ENCODE measurements around the gene TPX2.

The TPX2 gene

GRCh38 chr20:31718952-31719643 lies 20.0 kb upstream of the TPX2 start:
- TF ChIP-seq, protein P1, sequence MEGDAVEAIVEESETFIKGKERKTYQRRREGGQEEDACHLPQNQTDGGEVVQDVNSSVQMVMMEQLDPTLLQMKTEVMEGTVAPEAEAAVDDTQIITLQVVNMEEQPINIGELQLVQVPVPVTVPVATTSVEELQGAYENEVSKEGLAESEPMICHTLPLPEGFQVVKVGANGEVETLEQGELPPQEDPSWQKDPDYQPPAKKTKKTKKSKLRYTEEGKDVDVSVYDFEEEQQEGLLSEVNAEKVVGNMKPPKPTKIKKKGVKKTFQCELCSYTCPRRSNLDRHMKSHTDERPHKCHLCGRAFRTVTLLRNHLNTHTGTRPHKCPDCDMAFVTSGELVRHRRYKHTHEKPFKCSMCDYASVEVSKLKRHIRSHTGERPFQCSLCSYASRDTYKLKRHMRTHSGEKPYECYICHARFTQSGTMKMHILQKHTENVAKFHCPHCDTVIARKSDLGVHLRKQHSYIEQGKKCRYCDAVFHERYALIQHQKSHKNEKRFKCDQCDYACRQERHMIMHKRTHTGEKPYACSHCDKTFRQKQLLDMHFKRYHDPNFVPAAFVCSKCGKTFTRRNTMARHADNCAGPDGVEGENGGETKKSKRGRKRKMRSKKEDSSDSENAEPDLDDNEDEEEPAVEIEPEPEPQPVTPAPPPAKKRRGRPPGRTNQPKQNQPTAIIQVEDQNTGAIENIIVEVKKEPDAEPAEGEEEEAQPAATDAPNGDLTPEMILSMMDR (IDR thresholded peaks at IDR 0.05; ENCODE audit: low read depth, low read length): no peak
- H3K4me3 ChIP-seq (ENCODE audit: low read depth, low read length): peak overlapping the region; percentile 77

GRCh38 chr20:31719644-31720485 lies 19.2 kb upstream of the TPX2 start:
- peak overlapping the region; percentile 77 for H3K4me3 ChIP-seq (ENCODE audit: low read depth, low read length)
- TF ChIP-seq, protein P1 (IDR thresholded peaks at IDR 0.05; ENCODE audit: low read depth, low read length): no peak

- peak overlapping the region; percentile 77 for H3K4me3 ChIP-seq (ENCODE audit: low read depth, low read length)
- TF ChIP-seq, protein P1 (IDR thresholded peaks at IDR 0.05; ENCODE audit: low read depth, low read length): no peak
Measured at GRCh38 chr20:31720486-31721407, 18.3 kb upstream of the TPX2 start.

GRCh38 chr20:31721408-31722256 lies 17.5 kb upstream of the TPX2 start:
- TF ChIP-seq, protein P1 (IDR thresholded peaks at IDR 0.05; ENCODE audit: low read depth, low read length): no peak
- H3K4me3 ChIP-seq (ENCODE audit: low read depth, low read length): peak overlapping the region; percentile 77

GRCh38 chr20:31722257-31723068 lies 16.6 kb upstream of the TPX2 start, which contains the start of gene BCL2L1:
TSS of gene BCL2L1 (minus strand) at chr20:31722868. CDS start at chr20:31722218, 650 bp downstream.
- peak within 1 kb of the TSS; percentile 77 for H3K4me3 ChIP-seq (ENCODE audit: low read depth, low read length)
- TF ChIP-seq, protein P1 (IDR thresholded peaks at IDR 0.05; ENCODE audit: low read depth, low read length): peak; percentile 89

- TF ChIP-seq, protein P1 (IDR thresholded peaks at IDR 0.05; ENCODE audit: low read depth, low read length): no peak
- H3K4me3 ChIP-seq (ENCODE audit: low read depth, low read length): peak overlapping the region; percentile 77
Measured at GRCh38 chr20:31723069-31723318, 16.1 kb upstream of the TPX2 start.
